RPMI7951 (cell line): Measurements from ENCODE around the gene MED17. TPM values are rescaled to one million over a fixed set of nuclear protein-coding genes. Genes with fewer than 3 reads are reported as not detected.
"Not testable (repeated sequence)": the region's sequence is repeated elsewhere in the genome, so short reads cannot be mapped to it uniquely, and the experiment has no call there.

Source experiments
- DNase-seq: peaks from one replicate; pipeline ENCODE4 v3.0.0-alpha.2; 2012; ENCODE audit warnings: low read depth
- total RNA-seq: library from RNA; depleted of rRNA; stranded (reverse); fragments of >200 nt; shearing (Covaris generic); gene quantifications from 2 replicates; pipeline ENCODE4 v1.2.3, GENCODE V29; 2014; rRNA removed

Gene MED17, protein sequence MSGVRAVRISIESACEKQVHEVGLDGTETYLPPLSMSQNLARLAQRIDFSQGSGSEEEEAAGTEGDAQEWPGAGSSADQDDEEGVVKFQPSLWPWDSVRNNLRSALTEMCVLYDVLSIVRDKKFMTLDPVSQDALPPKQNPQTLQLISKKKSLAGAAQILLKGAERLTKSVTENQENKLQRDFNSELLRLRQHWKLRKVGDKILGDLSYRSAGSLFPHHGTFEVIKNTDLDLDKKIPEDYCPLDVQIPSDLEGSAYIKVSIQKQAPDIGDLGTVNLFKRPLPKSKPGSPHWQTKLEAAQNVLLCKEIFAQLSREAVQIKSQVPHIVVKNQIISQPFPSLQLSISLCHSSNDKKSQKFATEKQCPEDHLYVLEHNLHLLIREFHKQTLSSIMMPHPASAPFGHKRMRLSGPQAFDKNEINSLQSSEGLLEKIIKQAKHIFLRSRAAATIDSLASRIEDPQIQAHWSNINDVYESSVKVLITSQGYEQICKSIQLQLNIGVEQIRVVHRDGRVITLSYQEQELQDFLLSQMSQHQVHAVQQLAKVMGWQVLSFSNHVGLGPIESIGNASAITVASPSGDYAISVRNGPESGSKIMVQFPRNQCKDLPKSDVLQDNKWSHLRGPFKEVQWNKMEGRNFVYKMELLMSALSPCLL
- total RNA-seq: 36.5 and 41.3 TPM in 2 replicates

DNA sequence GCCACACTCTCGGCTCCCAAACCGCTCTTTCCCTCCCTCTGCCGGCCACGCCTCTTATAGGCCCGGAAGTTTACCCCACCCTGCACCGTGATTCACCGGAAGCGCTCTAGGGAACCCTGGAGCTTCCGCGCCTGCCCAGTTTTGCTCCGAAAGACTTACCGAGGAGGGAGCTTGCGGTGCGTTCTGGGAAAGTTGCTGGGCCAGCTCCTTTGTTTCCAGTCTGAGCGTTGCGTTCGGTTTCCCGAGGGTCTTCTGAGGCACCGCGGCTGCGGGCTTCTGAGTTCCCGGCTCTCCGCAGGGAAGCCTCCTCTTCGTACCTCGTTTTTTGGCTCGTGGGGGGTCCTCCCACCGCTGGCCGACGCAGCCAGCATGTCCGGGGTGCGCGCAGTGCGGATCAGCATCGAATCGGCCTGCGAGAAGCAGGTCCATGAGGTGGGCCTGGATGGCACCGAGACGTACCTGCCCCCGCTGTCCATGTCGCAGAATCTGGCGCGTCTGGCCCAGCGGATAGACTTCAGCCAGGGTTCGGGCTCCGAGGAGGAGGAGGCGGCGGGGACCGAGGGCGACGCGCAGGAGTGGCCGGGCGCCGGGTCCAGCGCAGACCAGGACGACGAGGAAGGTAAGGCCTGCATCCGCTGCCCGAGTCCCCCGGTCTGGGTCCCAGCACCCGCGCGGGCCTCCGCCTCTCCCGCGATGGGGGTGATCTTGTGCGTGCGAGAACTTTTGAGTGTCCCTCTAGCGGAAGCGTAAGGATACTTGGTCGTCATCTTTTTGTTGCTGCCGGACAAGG is at the start of gene MED17:
Gene MED17, plus strand, starts transcription at position 138 of the 790 bp plus-strand sequence. Its CDS starts 232 bp downstream, at position 370.
- DNase-seq: peak; percentile 94

DNA sequence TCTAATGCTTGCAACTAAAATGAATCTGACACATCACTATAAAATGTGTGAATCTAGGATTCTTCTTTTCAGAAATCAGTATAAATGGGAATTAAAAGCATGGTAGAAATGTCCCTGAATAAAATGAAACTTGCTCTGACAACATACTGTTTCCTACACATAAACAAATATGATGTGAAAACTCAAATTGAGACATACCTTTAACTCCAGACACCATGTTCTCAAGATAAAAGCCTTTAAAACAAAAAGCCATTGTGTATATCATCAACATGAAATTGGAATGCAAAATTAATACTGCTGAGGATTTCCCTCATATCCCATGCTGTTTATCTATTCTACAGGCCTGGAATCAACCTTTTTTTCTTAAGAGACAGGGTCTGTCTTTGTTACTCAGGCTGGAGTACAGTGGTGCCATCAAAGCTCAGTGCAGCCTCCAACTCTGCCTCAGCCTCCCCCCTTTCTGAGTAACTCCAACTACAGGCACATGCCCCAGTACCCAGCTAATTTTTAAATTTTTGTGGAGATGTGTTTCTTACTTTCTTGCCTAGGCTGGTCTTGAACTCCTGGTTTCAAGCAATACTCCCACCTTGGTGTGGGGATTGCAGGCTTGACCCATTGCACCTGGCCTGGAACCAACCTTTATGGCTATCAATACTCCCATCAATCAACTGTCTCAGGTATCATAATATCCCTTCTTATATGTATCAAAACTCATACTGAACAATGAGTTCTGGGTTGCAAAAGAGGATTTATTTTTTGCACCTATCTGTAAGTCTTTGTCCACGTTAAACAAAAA is 49.5 kb upstream of the MED17 start:
- DNase-seq: no peak

DNA sequence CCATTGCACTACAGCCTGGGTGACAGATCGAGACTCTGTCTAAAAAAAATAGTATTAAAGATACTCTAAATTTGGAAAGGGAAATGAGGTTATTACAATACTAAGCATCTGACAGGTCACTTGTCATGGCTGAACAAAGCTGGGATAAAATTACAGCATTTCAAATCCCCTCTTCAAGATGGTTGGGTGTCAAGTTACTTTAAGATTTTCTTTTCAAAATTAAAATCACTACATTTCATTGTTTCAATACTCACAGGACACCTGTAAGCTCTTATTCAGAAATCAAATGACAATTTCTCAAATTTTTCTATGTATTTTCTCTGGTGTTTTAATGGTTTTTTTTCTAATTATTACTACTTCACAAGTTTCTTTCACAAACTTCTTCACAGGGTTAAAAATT is 48.5 kb upstream of the MED17 start:
- no peak for DNase-seq

DNA sequence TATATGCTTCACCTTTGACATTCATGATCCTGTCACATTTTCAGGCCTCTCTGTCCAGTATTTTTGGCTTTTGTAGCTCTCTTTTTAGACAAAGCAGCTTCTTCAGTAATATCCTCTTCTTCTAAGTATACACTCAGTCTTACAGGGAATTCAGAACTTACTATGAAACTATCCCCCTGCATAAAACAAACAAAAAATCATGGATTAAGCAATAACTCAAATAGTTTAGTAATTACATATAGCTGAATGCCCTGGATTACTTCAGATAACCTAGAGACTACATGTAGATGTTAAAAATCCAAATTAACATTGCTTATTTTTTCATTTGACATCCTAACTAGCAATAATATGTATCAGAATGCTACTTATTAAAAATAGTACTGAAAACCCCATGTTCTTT is 48.0 kb upstream of the MED17 start:
- DNase-seq: no peak

DNA sequence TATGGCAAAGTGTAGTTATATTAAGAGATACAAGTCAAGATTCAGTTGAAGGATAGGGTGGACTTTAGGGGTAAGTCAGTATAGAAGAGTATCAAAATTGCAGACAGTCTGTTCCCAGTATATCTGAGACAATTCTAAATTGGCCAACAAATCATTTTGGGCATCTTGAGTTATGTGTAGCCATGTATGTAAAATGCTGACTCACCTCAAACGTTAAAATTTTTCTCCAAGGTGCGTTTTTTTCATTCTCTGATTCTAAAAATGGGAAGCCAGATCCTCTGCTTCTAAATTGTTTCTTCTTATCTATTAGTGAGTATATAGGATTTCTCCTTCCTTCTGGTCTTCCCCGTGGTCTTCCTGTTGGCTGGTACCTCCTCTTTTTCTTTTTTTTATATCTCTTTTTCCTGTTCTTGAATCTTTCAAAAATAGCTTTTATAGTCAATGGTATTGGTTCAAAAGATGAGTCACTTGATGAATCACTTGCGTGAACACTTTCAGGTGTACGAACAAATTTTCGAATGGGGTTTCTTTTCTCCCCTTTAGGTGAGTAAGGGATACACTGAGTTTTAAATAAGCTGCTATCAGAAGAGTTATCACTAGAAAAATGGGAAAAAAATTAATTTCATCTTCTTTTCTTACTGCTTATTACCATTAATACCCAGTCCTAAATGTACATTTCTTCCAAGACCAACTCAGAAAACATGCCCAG is 46.0 kb upstream of the MED17 start:
- peak; percentile 20 for DNase-seq

DNA sequence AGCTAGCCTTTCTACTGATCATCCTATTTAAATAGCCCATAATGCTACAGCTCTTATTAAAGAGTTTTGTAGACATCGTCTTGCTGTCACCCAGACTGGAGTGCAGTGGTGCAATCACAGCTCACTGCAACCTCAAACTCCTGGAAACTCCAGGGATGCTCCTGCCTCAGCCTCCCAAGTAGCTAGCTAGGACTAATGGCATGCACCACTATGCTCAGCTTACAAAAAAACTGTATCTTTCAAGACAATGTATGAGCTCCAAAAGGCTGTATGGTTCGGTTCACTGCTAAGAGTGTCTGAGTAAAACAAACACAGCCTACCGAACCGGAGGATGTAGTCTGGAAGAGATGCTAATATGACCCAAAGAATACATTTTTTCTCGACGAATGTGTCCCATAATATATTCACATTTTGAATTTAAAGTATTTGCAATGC is 45.4 kb upstream of the MED17 start:
- no peak for DNase-seq

DNA sequence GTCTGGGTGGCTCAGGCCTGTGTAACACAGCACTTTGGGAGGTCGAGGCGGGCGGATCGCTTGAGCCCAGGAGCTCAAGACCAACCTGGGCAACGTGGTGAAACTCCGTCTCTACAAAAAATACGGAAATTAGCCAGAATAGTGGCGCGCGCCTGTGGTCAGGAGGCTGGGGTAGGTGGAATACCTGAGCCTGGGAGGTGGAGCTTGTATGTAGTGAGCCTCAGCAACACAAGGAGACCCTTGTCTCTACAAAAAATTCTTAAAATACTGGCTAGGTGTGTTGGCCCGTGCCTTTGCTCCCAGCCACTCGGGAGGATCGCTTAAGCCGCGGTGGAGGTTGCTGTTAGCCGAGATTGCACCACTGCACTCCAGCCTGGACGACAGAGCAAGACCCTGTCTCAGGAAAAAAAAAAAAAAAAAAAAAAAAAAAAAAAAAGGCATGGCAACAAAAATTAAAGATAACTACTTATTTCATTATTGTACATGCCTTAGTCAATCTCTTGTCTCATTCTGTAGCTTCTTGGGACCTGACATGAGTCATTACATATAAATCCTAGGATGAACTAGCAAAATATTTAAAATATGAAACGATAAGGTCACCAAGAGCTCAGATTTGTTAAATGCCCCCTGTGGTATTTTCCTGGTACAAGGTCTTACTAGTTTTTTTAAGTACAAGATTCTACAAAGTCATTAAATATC is 43.9 kb upstream of the MED17 start:
- peak; percentile 24 for DNase-seq

DNA sequence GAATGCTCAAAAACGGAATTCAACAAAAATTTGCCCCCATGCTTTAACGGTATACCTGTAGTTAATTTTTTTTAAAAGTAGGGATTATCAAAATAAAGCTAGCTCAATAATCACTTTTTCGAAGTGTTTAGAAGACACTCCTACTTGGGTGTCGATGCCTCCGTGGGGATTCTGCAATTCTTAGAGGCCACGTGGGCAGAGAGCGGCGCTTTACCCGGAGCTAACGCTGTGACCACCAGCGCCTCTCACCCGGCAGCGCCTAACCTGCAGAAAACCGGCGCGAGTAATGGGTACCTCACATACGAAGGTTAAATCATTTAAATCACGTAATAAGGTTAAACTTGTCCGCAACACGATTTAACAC is 43.4 kb upstream of the MED17 start:
- peak; percentile 65 for DNase-seq

DNA sequence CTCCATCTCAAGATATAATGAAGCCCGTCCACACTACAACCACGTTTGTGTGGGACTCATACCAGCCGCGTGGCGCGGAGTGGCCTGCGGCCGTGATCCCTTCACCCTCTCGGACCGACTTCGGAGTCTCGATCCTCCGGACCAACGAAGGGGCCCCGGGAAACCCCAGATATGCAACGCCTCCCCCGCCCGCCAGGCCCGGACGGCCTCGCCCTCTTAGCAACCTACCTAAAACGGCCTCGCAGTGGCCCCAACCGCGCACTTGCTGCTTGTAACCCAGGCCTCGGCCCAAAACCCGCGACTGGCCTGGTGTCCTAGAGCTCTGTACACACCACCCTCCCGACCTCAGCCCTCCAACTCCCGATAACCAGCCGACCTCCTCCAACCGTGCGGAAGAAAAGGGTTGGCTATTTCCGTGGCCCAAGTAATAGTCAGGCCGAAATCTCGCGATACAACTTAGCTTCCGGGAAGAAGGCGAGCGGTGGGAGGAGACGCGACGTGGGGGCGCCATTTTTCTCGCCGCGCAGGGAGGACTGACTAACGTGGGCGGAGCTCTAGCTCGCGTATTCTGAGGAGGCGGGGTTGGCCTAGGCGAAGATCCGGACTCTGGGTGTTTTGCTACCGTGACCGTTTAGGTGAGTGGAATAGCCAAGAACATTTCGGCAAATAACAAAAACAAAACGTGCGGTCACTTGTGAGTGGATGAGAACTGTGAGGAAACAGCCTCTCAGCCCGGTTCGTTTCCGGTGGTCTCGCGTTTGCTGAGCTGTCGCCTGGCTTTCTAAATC is 42.8 kb upstream of the MED17 start, which contains the start of the genes C11orf54 and TAF1D:
Gene C11orf54, plus strand, starts transcription at position 579 of the 788 bp plus-strand sequence. CDS start 5,722 bp downstream, outside the sequence.
Gene TAF1D, minus strand, starts transcription at position 402 of the 788 bp plus-strand sequence. CDS start 2,191 bp downstream, outside the sequence.
- DNase-seq: peak; percentile 97

DNA sequence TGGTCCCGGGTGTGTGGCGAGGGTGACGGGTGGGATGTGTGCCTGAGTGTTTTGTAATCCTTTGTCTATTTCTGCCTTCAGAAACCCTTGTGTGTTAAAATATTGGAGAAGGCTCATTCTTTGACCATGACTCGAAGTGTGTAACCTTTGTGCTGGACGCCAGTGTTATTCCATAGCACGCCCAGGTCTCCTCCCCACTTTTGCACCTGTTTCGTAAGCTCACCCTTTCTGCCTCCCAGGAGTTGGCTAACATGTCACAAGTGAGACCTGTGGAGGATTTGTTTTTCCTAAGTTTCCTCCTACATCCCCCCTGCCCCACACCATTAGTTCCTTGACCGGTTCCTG is 42.2 kb upstream of the MED17 start:
- DNase-seq: no peak

DNA sequence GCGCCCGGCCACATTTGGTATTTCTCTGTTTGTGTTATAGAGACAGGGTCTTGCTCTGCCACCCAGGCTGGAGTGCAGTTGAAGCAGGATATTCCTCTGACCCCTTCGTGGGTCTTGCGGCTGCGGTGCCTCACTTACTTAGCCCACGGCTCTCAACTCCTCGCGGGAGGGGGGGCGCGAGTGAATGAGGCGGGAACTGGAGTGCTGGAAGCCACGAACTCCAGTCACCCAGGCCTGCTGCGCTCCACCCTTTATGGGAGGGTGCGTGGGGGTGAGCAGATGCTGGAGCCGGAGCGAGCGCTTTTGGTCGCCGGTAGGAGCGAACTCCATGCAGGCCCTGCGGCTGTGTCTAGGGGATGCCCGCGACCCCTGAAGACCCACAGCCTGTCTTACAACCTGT is 40.8 kb upstream of the MED17 start:
- no peak for DNase-seq

DNA sequence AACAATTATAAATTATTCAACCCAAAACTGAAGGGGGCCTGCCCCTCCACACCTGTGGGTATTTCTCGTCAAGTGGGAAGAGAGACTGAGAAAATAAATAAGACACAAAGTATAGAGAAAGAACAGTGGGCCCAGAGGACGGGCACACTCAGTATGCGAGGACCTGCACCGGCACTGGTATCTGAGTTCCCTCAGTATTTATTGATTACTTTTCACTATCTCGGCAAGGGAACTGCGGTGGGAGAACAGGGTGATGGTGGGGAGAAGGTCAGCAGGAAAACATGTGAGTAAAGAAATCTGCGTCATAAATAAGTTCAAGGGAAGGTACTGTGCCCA is 39.4 kb upstream of the MED17 start:
- DNase-seq: no peak

DNA sequence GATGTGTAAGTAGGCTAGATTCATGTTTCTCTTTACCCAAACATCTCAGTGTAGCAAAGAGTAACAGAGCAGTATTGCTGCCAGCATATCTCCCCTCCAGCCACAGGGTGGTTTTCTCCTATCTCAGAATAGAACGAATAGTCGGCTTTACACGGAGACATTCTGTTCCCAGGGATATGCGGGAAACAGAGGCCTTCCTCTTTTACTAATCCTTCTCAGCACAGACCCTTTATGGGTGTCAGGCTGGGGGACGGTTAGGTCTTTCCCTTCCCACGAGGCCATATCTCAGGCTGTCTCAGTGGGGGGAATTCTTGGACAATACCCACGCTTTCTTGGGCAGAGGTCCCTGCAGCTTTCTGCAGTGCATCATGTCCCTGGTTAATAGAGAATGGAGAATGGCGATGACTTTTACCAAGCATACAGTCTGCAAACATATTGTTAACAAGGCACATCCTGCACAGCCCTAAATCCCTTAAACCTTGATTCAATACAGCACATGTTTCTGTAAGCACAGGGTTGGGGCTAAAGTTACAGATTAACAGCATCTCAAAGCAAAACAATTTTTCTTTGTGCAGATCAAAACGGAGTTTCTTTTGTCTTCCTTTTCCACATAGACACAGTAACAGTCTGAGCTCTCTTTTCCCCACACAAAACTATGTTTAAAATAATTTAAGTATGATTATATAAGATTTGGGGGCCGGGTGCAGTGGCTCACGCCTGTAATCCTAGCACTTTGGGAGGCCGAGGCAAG is 38.9 kb upstream of the MED17 start:
- DNase-seq: not testable (repeated sequence)

DNA sequence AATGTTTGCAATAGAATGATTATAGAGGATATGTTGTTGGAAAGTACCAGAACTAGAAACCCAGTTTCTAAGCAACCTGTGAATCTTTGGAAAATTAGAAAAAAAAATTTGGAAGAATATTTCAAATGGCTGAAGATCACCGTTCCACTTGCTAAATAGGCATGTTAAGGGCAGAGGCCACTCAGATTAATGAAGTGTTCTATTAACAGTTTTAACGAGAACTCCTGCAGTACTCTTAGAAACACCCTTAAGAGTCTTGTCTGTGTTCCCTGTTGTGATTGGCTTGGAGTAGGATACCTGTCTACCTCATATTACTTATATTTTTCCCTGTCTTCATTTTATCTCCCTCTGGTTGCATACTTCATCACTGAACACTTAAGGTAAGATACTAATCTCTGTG is 38.0 kb upstream of the MED17 start:
- DNase-seq: no peak

DNA sequence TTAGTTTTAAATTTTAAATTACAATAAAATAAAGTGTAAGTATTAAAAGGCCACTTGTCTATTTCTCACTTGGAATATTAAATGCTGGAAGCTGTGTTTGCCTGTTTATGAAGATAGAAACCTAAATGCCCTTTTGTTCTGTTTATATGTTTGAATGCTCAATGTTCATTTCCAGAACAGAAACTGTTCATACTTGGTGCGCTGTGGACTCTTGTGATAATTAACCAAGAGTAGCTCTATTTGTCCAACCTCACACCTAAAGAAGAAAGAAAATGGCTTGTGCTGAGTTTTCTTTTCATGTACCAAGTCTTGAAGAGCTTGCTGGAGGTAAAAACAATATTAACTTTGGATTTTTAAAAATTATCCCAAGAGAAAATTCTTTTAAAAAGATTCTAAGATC is 37.0 kb upstream of the MED17 start:
- DNase-seq: no peak

DNA sequence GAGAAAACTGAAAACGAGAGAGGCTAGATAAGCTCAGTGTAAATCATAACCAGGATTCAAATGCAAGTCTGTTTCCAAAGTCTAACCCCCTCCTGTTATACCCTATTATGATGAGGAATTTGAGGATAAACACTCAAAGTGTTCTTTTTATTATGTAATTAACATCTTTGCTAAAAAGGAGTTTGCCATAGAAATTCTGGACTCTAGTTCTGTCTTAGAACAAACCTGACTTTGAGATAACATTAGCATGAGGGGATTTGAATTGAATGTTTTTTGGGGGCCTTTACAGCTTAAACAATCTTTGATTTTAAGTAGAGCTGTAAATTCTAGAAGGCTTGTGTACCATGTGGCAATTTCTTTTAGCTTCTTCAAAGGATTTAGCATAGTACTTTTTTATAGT is 33.1 kb upstream of the MED17 start:
- no peak for DNase-seq

DNA sequence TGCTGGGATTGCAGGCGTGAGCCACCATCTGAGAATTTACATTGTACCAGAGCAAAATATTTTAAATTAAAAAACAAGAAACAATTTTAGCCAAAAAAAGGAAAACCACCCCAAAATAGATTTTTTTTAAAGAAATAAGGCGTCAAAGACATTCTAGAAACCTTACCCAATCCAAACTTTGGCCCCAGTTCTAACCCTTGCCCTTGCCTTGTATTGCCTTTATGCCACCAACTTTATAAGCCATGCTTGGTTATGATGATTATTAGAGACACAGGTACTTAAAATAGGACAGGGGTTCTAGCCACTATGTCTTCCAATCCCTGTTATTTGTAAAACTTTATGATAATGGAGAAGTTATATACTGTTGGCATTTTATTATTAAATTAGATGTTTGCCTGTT is 30.8 kb upstream of the MED17 start:
- DNase-seq: no peak

DNA sequence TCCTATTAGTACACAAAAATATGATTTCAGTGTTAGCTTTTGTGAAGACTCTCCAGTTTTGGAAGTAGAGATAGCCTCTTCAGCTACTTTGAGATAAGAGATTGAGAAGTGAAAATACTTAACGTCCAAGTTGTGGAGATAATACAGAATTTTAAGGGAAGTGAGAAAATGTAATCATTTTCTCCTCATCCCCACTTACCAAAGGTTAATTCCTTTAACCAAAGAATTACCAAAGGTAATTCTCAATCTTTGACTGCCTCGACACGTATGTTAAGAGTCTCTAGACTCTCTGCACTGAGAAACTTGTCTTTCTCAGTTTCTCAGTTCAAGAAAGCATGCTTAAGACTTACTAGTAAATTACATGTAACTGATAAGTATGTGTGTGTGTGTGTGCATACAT is 27.3 kb upstream of the MED17 start:
- no peak for DNase-seq

DNA sequence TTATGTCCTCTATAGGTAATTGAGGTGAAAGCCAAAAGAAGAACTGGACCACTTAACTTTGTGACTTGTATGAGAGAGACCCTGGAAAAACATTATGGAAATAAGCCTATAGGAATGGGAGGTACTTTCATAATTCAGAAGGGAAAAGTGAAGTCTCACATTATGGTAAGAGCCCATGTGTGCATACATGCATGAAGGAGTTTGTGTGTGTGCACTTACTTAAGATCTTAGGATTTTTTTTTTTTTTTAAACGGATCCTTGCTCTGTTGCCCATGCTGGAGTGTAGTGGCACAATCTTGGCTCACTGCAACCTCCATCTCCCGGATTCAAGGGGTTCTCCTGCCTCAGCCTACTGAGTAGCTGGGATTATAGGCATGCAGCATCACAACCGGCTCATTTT is 26.8 kb upstream of the MED17 start:
- DNase-seq: no peak
